ENCODE measurements around the gene BCAP31. TPM values are rescaled to one million over a fixed set of nuclear protein-coding genes. Genes with fewer than 3 reads are reported as not detected.
"Not testable (repeated sequence)": the region's sequence is repeated elsewhere in the genome, so short reads cannot be mapped to it uniquely, and the experiment has no call there.

The BCAP31 gene
- total RNA-seq, 5 donors from 2014 or later (not counting 1 experiment from before 2014, with no cell fraction given): 90.1 to 124 (median 107) TPM

DNA sequence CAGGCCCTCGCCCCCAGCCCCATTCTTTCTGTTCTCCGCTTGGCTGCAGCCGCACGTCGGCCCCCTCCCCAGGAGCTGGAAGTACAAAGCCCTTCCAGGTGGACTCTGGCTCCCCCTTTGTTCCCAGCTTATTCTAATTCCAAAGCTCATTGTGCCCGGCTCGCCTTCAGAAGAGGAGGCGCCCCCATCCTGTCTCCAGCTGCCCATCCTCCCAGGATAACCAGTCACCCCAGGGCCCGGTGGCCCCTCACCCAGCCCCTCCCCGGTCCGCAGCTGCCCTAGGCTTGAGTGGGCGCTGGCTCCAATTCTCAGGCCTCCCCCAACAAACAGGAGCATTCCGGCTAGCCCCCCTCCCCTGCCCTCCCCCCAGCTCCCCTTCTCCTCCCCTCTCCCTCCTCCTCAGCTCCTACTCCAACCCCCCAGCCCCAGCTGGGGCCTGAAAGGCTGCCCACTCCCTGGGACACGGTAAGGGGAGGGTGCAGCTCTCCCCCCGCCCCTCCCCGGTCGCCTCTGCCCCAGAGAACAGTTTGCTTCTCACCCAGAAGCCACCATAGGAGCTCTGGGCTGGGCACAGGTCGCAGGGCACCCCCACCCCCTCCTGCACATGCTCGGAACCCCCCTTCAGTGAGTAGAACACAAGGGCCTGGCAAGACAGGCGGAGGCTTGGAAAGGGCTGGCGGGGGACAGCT lies 39.6 kb downstream of the BCAP31 start:
- H3K27me3 Mint-ChIP-seq: peaks cover 6 to 12% of the 10 kb centered on the region in 2 donors
- DNase-seq: no peak
- H3K9me3 Mint-ChIP-seq: no peaks in the 10 kb centered on the region
- no peaks in the 10 kb centered on the region for H3K36me3 Mint-ChIP-seq
- CTCF ChIA-PET: interaction anchor here (0.6 to 1.0 kb wide), 6 partner anchors 13 to 624 kb away, joined by 3 to 8 read pairs (median 4); no protein-coding TSS in a partner anchor
- H3K4me1 ChIP-seq (ENCODE audit: control insufficient read depth in 1 of 2, extremely low read depth in 1 of 2, insufficient read depth in 2 of 2, low read length in 2 of 2): peaks cover 0 to 4% of the 10 kb centered on the region in 2 experiments
- no peaks in the 10 kb centered on the region for H3K36me3 ChIP-seq (ENCODE audit: control insufficient read depth in 2 of 2, extremely low read depth in 1 of 2, insufficient read depth in 1 of 2, low read length in 1 of 2)
- H3K9me3 ChIP-seq: no peaks in the 10 kb centered on the region
- 68% methylated on average over 6 of the region's 21 CpGs for WGBS (ENCODE audit: insufficient coverage)
- H3K27me3 ChIP-seq (replicated peaks in 1 of 2; ENCODE audit: control insufficient read depth in 2 of 2, extremely low read depth in 1 of 2, insufficient read depth in 2 of 2, low read length in 1 of 2): peaks cover 3 to 26% of the 10 kb centered on the region in 2 experiments
- H3K27ac ChIP-seq (ENCODE audit: low read length): no peak overlapping the region
- no peak overlapping the region for H3K4me3 Mint-ChIP-seq
- no peaks in the 10 kb centered on the region for H3K4me1 Mint-ChIP-seq
- H3K27ac Mint-ChIP-seq: no peak overlapping the region
- ATAC-seq (replicated peaks in 1 of 4): no peak
- POLR2A ChIA-PET: no interaction called here
- no peak overlapping the region for H3K4me3 ChIP-seq (ENCODE audit: control insufficient read depth in 1 of 2, extremely low read depth in 1 of 2, low read length in 1 of 2)

DNA sequence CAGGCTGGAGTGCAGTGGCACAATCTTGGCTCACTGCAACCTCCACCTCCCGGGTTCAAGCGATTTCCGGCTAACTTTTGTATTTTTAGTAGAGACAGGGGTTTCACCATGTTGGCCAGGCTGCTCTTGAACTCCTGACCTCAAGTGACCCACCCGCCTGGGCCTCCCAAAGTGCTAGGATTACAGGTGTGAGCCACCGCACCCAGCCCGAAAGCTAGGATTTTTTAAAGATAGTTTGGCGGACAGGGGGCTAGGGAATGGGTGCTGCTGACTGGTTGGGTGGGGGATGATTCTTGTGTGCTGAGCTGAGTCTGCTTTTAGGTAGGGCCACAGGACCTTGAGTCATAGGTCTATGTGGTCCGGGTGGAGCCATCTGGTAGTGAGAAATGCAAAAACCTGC lies 40.7 kb downstream of the BCAP31 start:
- DNase-seq; H3K36me3 Mint-ChIP-seq; H3K9me3 ChIP-seq; H3K4me3 ChIP-seq (ENCODE audit: control insufficient read depth in 1 of 2, extremely low read depth in 1 of 2, low read length in 1 of 2); H3K27ac Mint-ChIP-seq; H3K4me1 ChIP-seq (ENCODE audit: control insufficient read depth in 1 of 2, extremely low read depth in 1 of 2, insufficient read depth in 2 of 2, low read length in 2 of 2); H3K27ac ChIP-seq (ENCODE audit: low read length); H3K4me1 Mint-ChIP-seq; H3K36me3 ChIP-seq (ENCODE audit: control insufficient read depth in 2 of 2, extremely low read depth in 1 of 2, insufficient read depth in 1 of 2, low read length in 1 of 2); H3K9me3 Mint-ChIP-seq; ATAC-seq (replicated peaks in 1 of 4); H3K4me3 Mint-ChIP-seq: not testable (repeated sequence)
- POLR2A ChIA-PET: interaction anchor here in 1 of 2 donors (0.6 kb wide), 1 partner anchor 28 kb away, joined by 11 read pairs; no protein-coding TSS in a partner anchor
- CTCF ChIA-PET: interaction anchor here in 1 of 2 donors (1.0 kb wide), 1 partner anchor 15 kb away, joined by 4 read pairs; no protein-coding TSS in a partner anchor
- peaks cover 6 to 17% of the 10 kb centered on the region in 2 donors for H3K27me3 Mint-ChIP-seq
- H3K27me3 ChIP-seq (replicated peaks in 1 of 2; ENCODE audit: control insufficient read depth in 2 of 2, extremely low read depth in 1 of 2, insufficient read depth in 2 of 2, low read length in 1 of 2): peaks cover 3 to 22% of the 10 kb centered on the region in 2 experiments
- 96% methylated on average over 4 of the region's 8 CpGs for WGBS (ENCODE audit: insufficient coverage)

DNA sequence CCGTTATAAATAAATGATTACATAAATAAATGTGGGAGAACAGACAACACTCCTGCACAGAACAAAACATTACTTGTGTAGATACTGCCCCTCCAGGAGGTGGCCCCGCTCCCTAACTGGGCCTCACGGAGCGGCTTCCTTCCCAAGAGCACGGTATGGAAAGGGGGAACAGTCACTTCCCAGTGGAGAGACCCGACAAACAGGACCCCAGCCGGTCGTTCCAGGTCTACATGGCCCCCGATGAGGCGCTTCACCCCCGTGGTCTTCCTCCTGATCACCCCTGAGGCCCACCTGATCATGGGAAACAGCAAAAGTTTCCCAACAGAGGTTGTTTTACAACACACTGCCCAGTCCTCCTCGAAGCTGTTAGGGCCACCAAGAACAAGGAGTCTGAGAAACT lies 43.0 kb downstream of the BCAP31 start:
- H3K4me3 Mint-ChIP-seq: no peak overlapping the region
- H3K27ac Mint-ChIP-seq: no peak overlapping the region
- CTCF ChIA-PET: no interaction called here
- no peak overlapping the region for H3K27ac ChIP-seq (ENCODE audit: low read length)
- H3K36me3 ChIP-seq (ENCODE audit: control insufficient read depth in 2 of 2, extremely low read depth in 1 of 2, insufficient read depth in 1 of 2, low read length in 1 of 2): no peaks in the 10 kb centered on the region
- peaks cover 3 to 16% of the 10 kb centered on the region in 2 donors for H3K27me3 Mint-ChIP-seq
- no peaks in the 10 kb centered on the region for H3K9me3 Mint-ChIP-seq
- H3K4me1 ChIP-seq (ENCODE audit: control insufficient read depth in 1 of 2, extremely low read depth in 1 of 2, insufficient read depth in 2 of 2, low read length in 2 of 2): no peaks in the 10 kb centered on the region
- no peak overlapping the region for H3K4me3 ChIP-seq (ENCODE audit: control insufficient read depth in 1 of 2, extremely low read depth in 1 of 2, low read length in 1 of 2)
- POLR2A ChIA-PET: no interaction called here
- ATAC-seq (replicated peaks in 1 of 4): no peak
- no peaks in the 10 kb centered on the region for H3K36me3 Mint-ChIP-seq
- DNase-seq: no peak
- H3K4me1 Mint-ChIP-seq: no peaks in the 10 kb centered on the region
- 70% methylated on average over 6 of the region's 12 CpGs for WGBS (ENCODE audit: insufficient coverage)
- H3K9me3 ChIP-seq: no peaks in the 10 kb centered on the region
- H3K27me3 ChIP-seq (replicated peaks in 1 of 2; ENCODE audit: control insufficient read depth in 2 of 2, extremely low read depth in 1 of 2, insufficient read depth in 2 of 2, low read length in 1 of 2): peaks cover 3 to 12% of the 10 kb centered on the region in 2 experiments

DNA sequence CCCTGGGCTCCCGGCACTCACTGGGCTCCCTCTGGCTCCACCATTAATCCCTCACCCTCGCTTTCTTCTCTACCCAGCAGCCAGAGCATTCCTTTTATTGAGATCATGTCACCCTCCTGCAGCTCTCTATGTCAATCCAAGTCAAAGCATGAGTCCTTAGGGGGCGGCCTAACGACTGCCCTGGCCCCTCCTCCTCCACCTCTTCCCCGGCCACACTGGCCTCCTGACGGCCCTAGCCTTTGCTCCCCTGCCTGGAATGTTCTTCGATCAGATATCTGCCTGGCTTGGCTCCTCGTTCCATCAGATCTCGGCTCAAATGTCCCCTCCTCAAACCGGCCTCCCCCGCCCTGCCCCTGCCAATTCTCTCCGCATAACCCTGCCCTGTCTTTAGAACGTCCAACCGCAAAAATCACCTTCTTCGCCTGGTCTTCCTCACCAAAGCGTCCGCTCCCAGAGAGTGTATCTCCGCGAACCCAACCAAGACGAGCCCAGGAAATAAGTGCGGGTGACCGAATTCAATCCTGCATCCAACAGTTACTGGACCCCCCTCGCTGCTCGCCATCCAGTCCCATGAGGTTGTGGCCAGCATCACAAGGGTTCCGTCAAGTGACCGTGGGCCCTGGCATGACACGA lies 49.9 kb downstream of the BCAP31 start:
- Mint-ChIP-seq H3K9me3 (no peaks in the 10 kb centered on the region), H3K27me3 (peaks cover 27 to 36% of the 10 kb centered on the region in 2 donors), H3K36me3 (no peaks in the 10 kb centered on the region), H3K27ac (no peak overlapping the region), H3K4me3 (peak overlapping the region in 2 of 3 donors; percentile 21 to 58), H3K4me1 (peaks cover 0 to 7% (median 3%) of the 10 kb centered on the region in 3 donors)
- CTCF ChIA-PET: interaction anchor here in 1 of 2 donors (0.6 kb wide), 1 partner anchor 131 kb away, joined by 3 read pairs; no protein-coding TSS in a partner anchor
- ATAC-seq (replicated peaks in 1 of 4): no peak
- H3K9me3 ChIP-seq: no peaks in the 10 kb centered on the region
- peaks cover 0 to 11% of the 10 kb centered on the region in 2 experiments for H3K4me1 ChIP-seq (ENCODE audit: control insufficient read depth in 1 of 2, extremely low read depth in 1 of 2, insufficient read depth in 2 of 2, low read length in 2 of 2)
- 76% methylated on average over 8 of the region's 27 CpGs for WGBS (ENCODE audit: insufficient coverage)
- peaks cover 0 to 39% of the 10 kb centered on the region in 2 experiments for H3K27me3 ChIP-seq (replicated peaks in 1 of 2; ENCODE audit: control insufficient read depth in 2 of 2, extremely low read depth in 1 of 2, insufficient read depth in 2 of 2, low read length in 1 of 2)
- DNase-seq: no peak
- H3K4me3 ChIP-seq (ENCODE audit: control insufficient read depth in 1 of 2, extremely low read depth in 1 of 2, low read length in 1 of 2): no peak overlapping the region
- H3K27ac ChIP-seq (ENCODE audit: low read length): no peak overlapping the region
- POLR2A ChIA-PET: no interaction called here
- H3K36me3 ChIP-seq (ENCODE audit: control insufficient read depth in 2 of 2, extremely low read depth in 1 of 2, insufficient read depth in 1 of 2, low read length in 1 of 2): no peaks in the 10 kb centered on the region

DNA sequence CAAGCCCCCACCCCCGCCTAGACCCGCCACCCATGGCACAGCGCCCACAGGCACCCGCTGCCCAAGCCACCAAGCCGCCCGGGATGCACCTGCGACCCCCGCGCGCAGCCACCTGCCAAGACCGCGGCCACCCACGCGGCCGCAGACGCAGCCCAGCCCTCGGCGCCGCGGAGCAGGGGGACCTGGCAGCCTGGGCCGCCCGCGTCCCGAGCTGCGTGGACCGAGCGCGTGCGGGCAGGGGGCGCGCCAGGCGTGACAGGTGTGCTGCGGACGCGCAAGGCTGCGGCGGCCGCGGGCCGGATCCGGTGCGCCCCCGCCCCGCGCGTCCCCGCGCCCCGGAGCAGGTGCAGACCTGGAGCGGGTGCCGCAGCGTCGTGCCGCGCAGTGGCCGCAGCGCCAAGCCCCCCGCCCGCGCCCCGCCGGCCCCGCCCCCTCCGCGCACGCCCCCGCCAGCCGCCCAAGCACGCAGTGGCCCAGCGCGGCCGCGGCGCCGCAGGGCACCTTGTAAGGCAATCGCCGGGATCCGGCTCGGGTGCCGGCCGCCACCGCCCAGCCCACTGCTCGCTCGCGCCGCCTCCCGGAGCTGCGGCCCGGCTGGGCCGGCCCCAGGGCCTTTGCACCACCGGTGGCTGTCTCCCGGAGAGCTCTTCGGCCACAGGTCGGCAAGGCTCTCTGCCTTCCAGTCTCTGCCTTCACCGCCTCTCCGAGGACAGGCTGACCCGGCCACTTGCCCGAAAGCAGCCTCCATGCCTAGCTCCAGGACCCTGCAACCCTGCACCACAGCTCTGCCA lies 50.6 kb downstream of the BCAP31 start, which contains the start of gene PNCK:
Gene PNCK (minus strand): TSS at position 386 of the 791 bp plus-strand sequence. CDS start 737 bp downstream, outside the sequence.
- peaks cover 0 to 12% of the 10 kb centered on the region in 2 experiments for H3K4me1 ChIP-seq (ENCODE audit: control insufficient read depth in 1 of 2, extremely low read depth in 1 of 2, insufficient read depth in 2 of 2, low read length in 2 of 2)
- Mint-ChIP-seq H3K4me3 (peak within 1 kb of the TSS in 2 of 3 donors; percentile 21 to 58), H3K27me3 (peaks cover 28 to 31% of the 10 kb centered on the region in 2 donors), H3K27ac (no peak within 1 kb of the TSS), H3K4me1 (peaks cover 0 to 7% (median 3%) of the 10 kb centered on the region in 3 donors), H3K36me3 (no peaks in the 10 kb centered on the region), H3K9me3 (no peaks in the 10 kb centered on the region)
- CTCF ChIA-PET: no interaction called here
- DNase-seq (no peak), ATAC-seq (replicated peaks in 1 of 4) (peak in 1 of 4 experiments; percentile 33)
- H3K36me3 ChIP-seq (ENCODE audit: control insufficient read depth in 2 of 2, extremely low read depth in 1 of 2, insufficient read depth in 1 of 2, low read length in 1 of 2): no peaks in the 10 kb centered on the region
- 18% methylated on average over 56 of the region's 98 CpGs for WGBS (ENCODE audit: insufficient coverage)
- H3K27me3 ChIP-seq (replicated peaks in 1 of 2; ENCODE audit: control insufficient read depth in 2 of 2, extremely low read depth in 1 of 2, insufficient read depth in 2 of 2, low read length in 1 of 2): peaks cover 0 to 39% of the 10 kb centered on the region in 2 experiments
- POLR2A ChIA-PET: no interaction called here
- no peaks in the 10 kb centered on the region for H3K9me3 ChIP-seq
- H3K27ac ChIP-seq (ENCODE audit: low read length): no peak within 1 kb of the TSS
- no peak within 1 kb of the TSS for H3K4me3 ChIP-seq (ENCODE audit: control insufficient read depth in 1 of 2, extremely low read depth in 1 of 2, low read length in 1 of 2)
